H1 (cell line): ENCODE results near the gene TEAD3. TPM values are rescaled to one million over a fixed set of nuclear protein-coding genes. Genes with fewer than 3 reads are reported as not detected.

Experiments
- CTCF ChIA-PET: fragments of 300-600 bp; sonication (Branson Sonifier 250); formaldehyde crosslinking; loops from one replicate; lab custom pipeline; 2021; ENCODE audit not compliant: partially characterized antibody; lab: Charles Lee
- POLR2A ChIA-PET: fragments of 300-600 bp; sonication (Branson Sonifier 250); formaldehyde crosslinking; loops from one replicate; lab custom pipeline; 2021; ENCODE audit warnings: inconsistent platforms; ENCODE audit not compliant: partially characterized antibody; lab: Charles Lee
- DNase-seq, 2 experiments: peaks; one replicate each; pipeline versions ENCODE4 v3.0.0 to v3.0.0-alpha.2; 2010 to 2022; ENCODE audit warnings: low spot score in 2 of 2, low read depth in 1 of 2, mixed read lengths in 1 of 2
- FAIRE-seq: peaks from 2 replicates; lab custom pipeline; 2011; peaks lifted over from hg19 to GRCh38; lab: Jason Lieb, UNC
- H2AFZ ChIP-seq: 2 replicates; pipeline ENCODE4 v1.8.1; 2012; ENCODE audit warnings: low read length, inconsistent platforms
- H2AK5ac ChIP-seq: 2 replicates; pipeline ENCODE4 v1.6.1; 2013; ENCODE audit warnings: low read depth, low read length
- H2BK120ac ChIP-seq: replicated peaks from 2 replicates; pipeline ENCODE3; 2013; ENCODE audit warnings: low read depth, low read length, inconsistent platforms
- H2BK12ac ChIP-seq: 2 replicates; pipeline ENCODE4 v1.6.1; 2013; ENCODE audit warnings: low read depth, low read length
- H2BK15ac ChIP-seq: 2 replicates; pipeline ENCODE4 v1.6.1; 2013; ENCODE audit warnings: low read length
- H2BK20ac ChIP-seq: 2 replicates; pipeline ENCODE4 v1.6.1; 2013; ENCODE audit warnings: low read length
- H2BK5ac ChIP-seq: 2 replicates; pipeline ENCODE4 v1.6.1; 2013; ENCODE audit warnings: low read depth, low read length
- H3K14ac ChIP-seq: 2 replicates; pipeline ENCODE4 v1.6.1; 2013; ENCODE audit warnings: inconsistent platforms; ENCODE audit not compliant: insufficient read length
- H3K18ac ChIP-seq: 2 replicates; pipeline ENCODE4 v1.6.1; 2013; ENCODE audit warnings: low read length; ENCODE audit errors: extremely low read depth
- H3K23ac ChIP-seq: 2 replicates; pipeline ENCODE4 v1.6.1; 2013; ENCODE audit warnings: inconsistent platforms; ENCODE audit not compliant: insufficient read length
- H3K23me2 ChIP-seq: 2 replicates; pipeline ENCODE4 v1.6.1; 2013; ENCODE audit warnings: low read depth, low read length
- H3K27ac ChIP-seq: 2 replicates; pipeline ENCODE4 v1.6.1; 2011; ENCODE audit warnings: low read depth, low read length, inconsistent platforms
- H3K27me3 ChIP-seq, 4 experiments: replicated peaks in 1 of 4; 1 replicate in 1 of 4; 2 replicates in 3 of 4; pipeline versions ENCODE4 v1.6.1 to v1.8.1; 2011 to 2013; ENCODE audit warnings: low read length in 3 of 4, mild to moderate bottlenecking in 3 of 4, inconsistent platforms in 2 of 4, mixed read lengths in 2 of 4, moderate library complexity in 1 of 4; ENCODE audit not compliant: control insufficient read depth in 3 of 4, insufficient read depth in 3 of 4; ENCODE audit errors: extremely low read depth in 1 of 4
- H3K36me3 ChIP-seq, 4 experiments: 2 replicates each; pipeline versions ENCODE4 v1.6.1 to v1.8.1; 2011 to 2013; ENCODE audit warnings: mild to moderate bottlenecking in 4 of 4, low read length in 3 of 4, moderate library complexity in 2 of 4, control low read depth in 1 of 4, inconsistent platforms in 1 of 4; ENCODE audit not compliant: insufficient read depth in 4 of 4, control insufficient read depth in 2 of 4
- H3K4ac ChIP-seq: replicated peaks from 2 replicates; pipeline ENCODE3; 2013; ENCODE audit warnings: low read length, low read depth, mixed read lengths, inconsistent platforms; ENCODE audit not compliant: insufficient read length
- H3K4me1 ChIP-seq, 4 experiments: replicated peaks in 1 of 4; 1 replicate in 1 of 4; 2 replicates in 3 of 4; pipeline versions ENCODE4 v1.6.1 to v1.8.1; 2011 to 2013; ENCODE audit warnings: low read length in 3 of 4, inconsistent platforms in 2 of 4, mixed read lengths in 1 of 4; ENCODE audit not compliant: insufficient read depth in 4 of 4, control insufficient read depth in 3 of 4
- H3K4me2 ChIP-seq, 2 experiments: 2 replicates each; pipeline versions ENCODE4 v1.6.1 to v1.8.1; 2011 to 2013; ENCODE audit warnings: low read depth in 2 of 2, low read length in 2 of 2, control low read depth in 1 of 2, inconsistent platforms in 1 of 2, mild to moderate bottlenecking in 1 of 2; ENCODE audit not compliant: insufficient read depth in 1 of 2
- H3K4me3 ChIP-seq, 4 experiments: fragments of 200-600, 300-600 bp in 1 of 4; sonication (generic), shearing (Covaris generic), sonication (Bioruptor Twin) in 1 of 4; 2 replicates each; pipeline versions ENCODE4 v1.5.1 to v1.8.1; 2011 to 2016; ENCODE audit warnings: low read length in 4 of 4, low read depth in 3 of 4, control low read depth in 2 of 4, inconsistent platforms in 2 of 4, mild to moderate bottlenecking in 2 of 4, mixed read lengths in 1 of 4, moderate library complexity in 1 of 4; ENCODE audit not compliant: insufficient read depth in 2 of 4; ENCODE audit errors: extremely low read depth in 1 of 4
- H3K56ac ChIP-seq: replicated peaks from 2 replicates; pipeline ENCODE3; 2013; ENCODE audit warnings: low read depth, mild to moderate bottlenecking, mixed read lengths, low read length, inconsistent platforms; ENCODE audit not compliant: insufficient read length
- H3K79me1 ChIP-seq: 2 replicates; pipeline ENCODE4 v1.6.1; 2013; ENCODE audit warnings: low read depth, low read length, control low read depth
- H3K79me2 ChIP-seq, 2 experiments: 2 replicates each; pipeline versions ENCODE4 v1.6.1 to v1.8.1; 2012 to 2013; ENCODE audit warnings: low read length in 2 of 2, mild to moderate bottlenecking in 2 of 2, inconsistent platforms in 1 of 2; ENCODE audit not compliant: insufficient read depth in 2 of 2, control insufficient read depth in 1 of 2
- H3K9ac ChIP-seq, 4 experiments: replicated peaks in 1 of 4; 1 replicate in 1 of 4; 2 replicates in 3 of 4; pipeline versions ENCODE4 v1.6.1 to v1.8.1; 2011 to 2013; ENCODE audit warnings: low read depth in 3 of 4, low read length in 3 of 4, control low read depth in 2 of 4, mild to moderate bottlenecking in 2 of 4, moderate library complexity in 2 of 4, inconsistent platforms in 1 of 4; ENCODE audit errors: extremely low read depth in 1 of 4
- H3K9me3 ChIP-seq, 2 experiments: 2 replicates each; pipeline versions ENCODE4 v1.6.1 to v1.8.1; 2012 to 2013; ENCODE audit warnings: mild to moderate bottlenecking in 2 of 2, moderate library complexity in 2 of 2, control low read depth in 1 of 2, inconsistent platforms in 1 of 2, low read depth in 1 of 2, low read length in 1 of 2, mixed read lengths in 1 of 2; ENCODE audit not compliant: insufficient read depth in 2 of 2
- H4K20me1 ChIP-seq, 2 experiments: replicated peaks in 1 of 2; 2 replicates each; pipeline versions ENCODE3 to v1.8.1; 2011 to 2013; ENCODE audit warnings: inconsistent platforms in 2 of 2, low read length in 2 of 2, mild to moderate bottlenecking in 1 of 2; ENCODE audit not compliant: insufficient read depth in 2 of 2, control insufficient read depth in 1 of 2
- H4K5ac ChIP-seq: 2 replicates; pipeline ENCODE4 v1.6.1; 2013; ENCODE audit warnings: low read length, low read depth, mixed read lengths, inconsistent platforms; ENCODE audit not compliant: insufficient read length
- H4K8ac ChIP-seq: 2 replicates; pipeline ENCODE4 v1.8.0; 2013; ENCODE audit warnings: mild to moderate bottlenecking, moderate library complexity, low read length, inconsistent platforms; ENCODE audit not compliant: insufficient read depth; ENCODE audit errors: extremely low read depth
- H4K91ac ChIP-seq: replicated peaks from 2 replicates; pipeline ENCODE3; 2013; ENCODE audit warnings: low read length, mixed read lengths, inconsistent platforms; ENCODE audit not compliant: insufficient read length
- KDM1A ChIP-seq: fragments of 200-600, 300-600 bp; sonication (generic); IDR thresholded peaks from 2 replicates; pipeline ENCODE4 v1.7.1; 2016; ENCODE audit warnings: mild to moderate bottlenecking, low read length, borderline replicate concordance
- KDM5A ChIP-seq: fragments of 200-600 bp; IDR thresholded peaks from 2 replicates; pipeline ENCODE4 v1.7.1; 2012; ENCODE audit warnings: mild to moderate bottlenecking, low read length, inconsistent platforms, mixed read lengths
- WGBS, 2 experiments: shearing (Covaris generic) in 1 of 2; methylation state at CpG; one replicate each; pipeline versions ENCODE4 v1.1.6 to v1.1.7; 2013 to 2015; ENCODE audit warnings: low lambda C conversion rate in 2 of 2, mixed read lengths in 2 of 2, inconsistent platforms in 1 of 2, low coverage in 1 of 2, missing lambda C conversion rate in 1 of 2; ENCODE audit not compliant: insufficient replicate concordance in 2 of 2, insufficient coverage in 1 of 2, insufficient read length in 1 of 2; ENCODE audit errors: extremely low coverage in 1 of 2, missing lambda C conversion rate in 1 of 2; 5-methylcytosine and 5-hydroxymethylcytosine counted together
- polyA plus RNA-seq, 7 experiments: library from polyadenylated mRNA; depleted of rRNA in 3 of 7; stranded (reverse) in 5 of 7; unstranded in 2 of 7; fragments of >200 nt in 5 of 7; fragments of 200-250 nt in 2 of 7; gene quantifications; 1 replicate in 5 of 7; 2 replicates in 1 of 7; 4 replicates in 1 of 7; pipeline versions ENCODE4 v1.2.1 to v1.2.3, GENCODE V29; 2011 to 2013; ENCODE audit warnings: missing spikeins in 2 of 7, mixed read lengths in 2 of 7
- total RNA-seq: library from RNA; stranded (reverse); fragmentation: NEBNext Ultra II Directional; extraction: Animal tissue kit (Norgen Biotek cat#: 25700); gene quantifications from 2 replicates; pipeline ENCODE4 v1.2.1, GENCODE V29; 2021

TEAD3 gene
- total and polyA plus RNA-seq, 2 of the 8 experiments (the other 6 are each of a cell fraction or from before 2014, with no cell fraction given) = 20.1 to 28.7 TPM

DNA sequence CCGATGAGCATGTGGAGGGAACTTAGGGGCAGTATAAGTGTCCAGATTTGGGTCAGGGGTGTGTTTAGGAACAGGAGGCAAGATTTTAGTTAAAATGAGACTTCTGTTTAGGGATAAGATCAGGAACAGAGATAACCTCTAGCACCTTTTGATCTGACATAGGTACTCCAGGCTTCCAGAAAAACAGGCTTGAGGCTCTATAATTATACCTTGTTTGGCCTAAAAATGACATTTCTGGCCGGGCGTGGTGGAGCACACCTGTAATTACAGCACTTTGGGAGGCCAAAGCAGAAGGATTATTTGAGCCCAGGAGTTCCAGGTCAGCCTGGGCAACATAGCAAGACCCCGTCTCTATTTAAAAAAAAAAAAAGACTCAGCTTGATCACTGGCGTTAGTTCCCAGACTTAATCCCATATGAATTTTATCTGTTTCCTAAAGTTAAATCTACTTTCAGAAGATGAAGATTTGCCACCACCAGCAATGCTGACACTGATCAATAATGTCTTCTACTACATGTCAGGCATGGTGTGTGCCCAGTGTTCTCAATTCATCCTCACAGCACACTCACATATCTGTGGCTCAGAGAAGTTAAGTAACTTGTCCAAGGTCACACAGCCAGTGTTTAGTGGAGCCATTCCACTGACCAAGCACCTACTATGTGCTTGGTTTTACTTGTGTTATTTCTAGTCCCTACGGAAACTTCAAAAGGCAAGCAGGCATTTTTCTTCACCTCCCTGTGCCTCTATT, 21.9 kb upstream of the TEAD3 start:
- TF ChIP-seq KDM1A = peak; percentile 81
- no peak for TF ChIP-seq KDM5A
- TF ChIP-seq, all 59 proteins: peak for 1
- Histone ChIP-seq H3K23me2 (no peaks in the 10 kb centered on the region), H3K4me2 (no peak overlapping the region), H3K4ac (no peak overlapping the region), H2AFZ (no peak overlapping the region), H3K27ac (no peak overlapping the region), H2AK5ac (no peak overlapping the region), H4K20me1 (no peaks in the 10 kb centered on the region), H3K9me3 (no peaks in the 10 kb centered on the region), H3K79me2 (no peaks in the 10 kb centered on the region), H3K56ac (no peak overlapping the region), H4K5ac (no peak overlapping the region), H3K18ac (no peak overlapping the region), H3K79me1 (no peaks in the 10 kb centered on the region), H2BK20ac (no peak overlapping the region), H3K27me3 (peaks cover 0 to 2% (median 0%) of the 10 kb centered on the region in 4 experiments; a peak in 1 of 7 replicates), H2BK15ac (0 out of 2 replicates have a peak overlapping the region, but pooled peaks have one; percentile 24), H4K91ac (no peak overlapping the region), H2BK5ac (no peak overlapping the region), H2BK12ac (no peak overlapping the region), H3K4me3 (no peak overlapping the region), H3K4me1 (peaks cover 0 to 13% (median 8%) of the 10 kb centered on the region in 4 experiments; a peak in 6 of 7 replicates), H3K23ac (no peak overlapping the region), H2BK120ac (no peak overlapping the region), H3K14ac (no peak overlapping the region), H3K36me3 (no peaks in the 10 kb centered on the region), H3K9ac (no peak overlapping the region), H4K8ac (no peak overlapping the region)
- POLR2A ChIA-PET = interaction anchor here (1.8 kb wide), 1 partner anchor 21 kb away, joined by 4 read pairs; no protein-coding TSS in a partner anchor
- DNase-seq = no peak
- CTCF ChIA-PET = interaction anchor here (1.5 to 32.2 kb wide), 2 partner anchors 27 to 215 kb away, joined by 3 to 521 read pairs; no protein-coding TSS in a partner anchor
- no peak for FAIRE-seq
- 95% methylated on average over 6 of the region's 6 CpGs; no CpG with 5 or more reads in 1 of the 2 experiments for WGBS, 2 experiments
